K562 (cell line): ENCODE results near the gene PUM2. TPM values are rescaled to one million over a fixed set of nuclear protein-coding genes. Genes with fewer than 3 reads are reported as not detected.

Experiments used
- ATAC-seq: fragments of 200-7000 bp; cut with Tn5 transposase; 3 replicates; pipeline ENCODE4 v1.9.1; 2020; ENCODE audit warnings: moderate library complexity
- BruUV-seq: library from RNA; stranded (reverse); fragments of 400-500 nt; replicated peaks from 2 replicates; lab custom pipeline; 2021; lab: Mats Ljungman, UMichigan
- CTCF ChIA-PET: fragments of 300-600 bp; formaldehyde crosslinking; extraction: SDS; loops from one replicate; lab custom pipeline; 2021; ENCODE audit warnings: low intra/inter-chr PET ratio; lab: Yijun Ruan, JAX
- POLR2A ChIA-PET: fragments of 300-600, 350-650 bp; sonication (Branson Sonifier 250); formaldehyde crosslinking; extraction: SDS; loops from one replicate; lab custom pipeline; 2021; ENCODE audit warnings: antibody characterized with exemption, inconsistent platforms; lab: Yijun Ruan, JAX
- DNase-seq, 4 experiments: peaks; one replicate each; pipeline versions ENCODE4 v3.0.0 to v3.0.0-alpha.2; 2011 to 2018; ENCODE audit warnings: low spot score in 3 of 4, mixed read lengths in 3 of 4; ENCODE audit errors: extremely low read depth in 1 of 4
- FAIRE-seq: peaks from 2 replicates; lab custom pipeline; 2011; peaks lifted over from hg19 to GRCh38; lab: Jason Lieb, UNC
- H2AFZ ChIP-seq: 2 replicates; pipeline ENCODE4 v1.6.0; 2011; ENCODE audit warnings: low read depth, low read length, control low read depth, inconsistent platforms
- H3K27ac ChIP-seq: fragments of 200-600 bp; 3 replicates; pipeline ENCODE4 v1.8.0; 2011; ENCODE audit warnings: low read depth, mild to moderate bottlenecking, control low read depth, inconsistent platforms, low read length, moderate library complexity, mixed read lengths; ENCODE audit errors: extremely low read depth
- H3K27me3 ChIP-seq, 2 experiments: fragments of 300-600 bp in 1 of 2; 2 replicates in 1 of 2; 3 replicates in 1 of 2; pipeline versions ENCODE4 v1.6.0 to v1.8.0; 2011; ENCODE audit warnings: inconsistent platforms in 2 of 2, low read length in 2 of 2, mild to moderate bottlenecking in 1 of 2, mixed read lengths in 1 of 2, moderate library complexity in 1 of 2; ENCODE audit not compliant: control insufficient read depth in 2 of 2, insufficient read depth in 2 of 2
- H3K36me3 ChIP-seq: fragments of 300-600 bp; 3 replicates; pipeline ENCODE4 v1.8.0; 2011; ENCODE audit warnings: mild to moderate bottlenecking, low read length, inconsistent platforms; ENCODE audit not compliant: control insufficient read depth, insufficient read depth
- H3K4me1 ChIP-seq, 2 experiments: fragments of 200-600 bp in 1 of 2; replicated peaks in 1 of 2; 2 replicates in 1 of 2; 3 replicates in 1 of 2; pipeline versions ENCODE4 v1.5.1 to v1.8.0; 2011; ENCODE audit warnings: inconsistent platforms in 2 of 2, low read length in 2 of 2, mild to moderate bottlenecking in 1 of 2, mixed read lengths in 1 of 2, moderate library complexity in 1 of 2; ENCODE audit not compliant: control insufficient read depth in 2 of 2, insufficient read depth in 2 of 2
- H3K4me2 ChIP-seq: 2 replicates; pipeline ENCODE4 v1.6.1; 2011; ENCODE audit warnings: low read length, control low read depth, inconsistent platforms, mixed read lengths; ENCODE audit not compliant: insufficient read depth
- H3K4me3 ChIP-seq: fragments of 200-600 bp; sonication (generic), shearing (Covaris generic); 2 replicates; pipeline ENCODE4 v1.5.1; 2016; ENCODE audit warnings: control low read depth, inconsistent platforms
- H3K79me2 ChIP-seq: fragments of 200-600 bp; 3 replicates; pipeline ENCODE4 v1.8.0; 2011; ENCODE audit warnings: low read length, inconsistent platforms; ENCODE audit not compliant: control insufficient read depth, insufficient read depth
- H3K9ac ChIP-seq, 2 experiments: 2 replicates each; pipeline versions ENCODE4 v1.6.0 to v1.6.1; 2011; ENCODE audit warnings: low read depth in 2 of 2, low read length in 2 of 2, control low read depth in 1 of 2, inconsistent platforms in 1 of 2, mild to moderate bottlenecking in 1 of 2, mixed read lengths in 1 of 2; ENCODE audit not compliant: insufficient read depth in 1 of 2
- H3K9me1 ChIP-seq: one replicate; pipeline ENCODE4 v1.6.0; 2011; ENCODE audit warnings: inconsistent platforms, mild to moderate bottlenecking, low read length, moderate library complexity; ENCODE audit not compliant: control insufficient read depth, insufficient read depth
- H3K9me3 ChIP-seq: replicated peaks from 2 replicates; pipeline ENCODE4 v1.5.1; 2011; ENCODE audit warnings: low read depth, low read length, inconsistent platforms; ENCODE audit not compliant: control insufficient read depth, insufficient read depth
- H4K20me1 ChIP-seq: replicated peaks from 2 replicates; pipeline ENCODE4 v1.6.1; 2011; ENCODE audit warnings: low read length, inconsistent platforms, mixed read lengths; ENCODE audit not compliant: control insufficient read depth, insufficient read depth
- AFF4 ChIP-seq: sonication (generic); formaldehyde crosslinking; IDR thresholded peaks from 2 replicates; pipeline ENCODE4 v1.8.0; 2023; ENCODE audit warnings: mild to moderate bottlenecking, missing genetic modification reagents
- BRD4 ChIP-seq: fragments of 200-600 bp; sonication (generic); IDR thresholded peaks from 2 replicates; pipeline ENCODE4 v1.6.1; 2017; ENCODE audit warnings: inconsistent platforms
- CHD2 ChIP-seq: IDR thresholded peaks from 2 replicates; pipeline ENCODE4 v1.6.1; 2011; ENCODE audit warnings: low read depth, low read length
- ESRRA ChIP-seq: fragments of 450-650 bp; IDR thresholded peaks from 2 replicates; pipeline ENCODE4 v1.6.1; 2014; ENCODE audit warnings: low read depth, mild to moderate bottlenecking, moderate library complexity, borderline replicate concordance
- HMGN3 ChIP-seq: IDR thresholded peaks from 2 replicates; pipeline ENCODE4 v1.6.1; 2011; ENCODE audit warnings: borderline replicate concordance, low read depth, mild to moderate bottlenecking, mixed read lengths, low read length; ENCODE audit not compliant: insufficient read length; ENCODE audit errors: extremely low read depth
- JUNB ChIP-seq: fragments of 450-650 bp; formaldehyde crosslinking; conservative IDR thresholded peaks from 2 replicates; pipeline ENCODE4 v1.4.0; 2020; ENCODE audit warnings: mild to moderate bottlenecking
- KDM1A ChIP-seq, 2 experiments: fragments of 450-650 bp; IDR thresholded peaks; 2 replicates each; pipeline ENCODE4 v1.6.1; 2016; ENCODE audit warnings: mild to moderate bottlenecking in 2 of 2
- KLF1 ChIP-seq: fragments of 450-650 bp; IDR thresholded peaks from 2 replicates; pipeline ENCODE4 v1.6.1; 2016; ENCODE audit warnings: missing genetic modification characterization, missing compliant biosample characterization
- MAFG ChIP-seq: fragments of 450-650 bp; conservative IDR thresholded peaks from 2 replicates; pipeline ENCODE4 v1.6.1; 2016; ENCODE audit warnings: missing genetic modification characterization, missing compliant biosample characterization
- MLLT1 ChIP-seq, 2 experiments: fragments of 450-650 bp; IDR thresholded peaks; 2 replicates each; pipeline ENCODE4 v1.6.1; 2016
- MYNN ChIP-seq, 2 experiments: sonication (generic); formaldehyde crosslinking in 1 of 2; IDR thresholded peaks; 2 replicates each; pipeline versions ENCODE4 v1.5.0 to v1.6.1; 2016 to 2020; ENCODE audit warnings: antibody characterized with exemption in 1 of 2, missing genetic modification reagents in 1 of 2
- PML ChIP-seq: IDR thresholded peaks from 2 replicates; pipeline ENCODE4 v1.6.1; 2012; ENCODE audit warnings: low read length, inconsistent platforms
- RBFOX2 ChIP-seq: fragments of 200-400 bp; formaldehyde crosslinking; IDR thresholded peaks from 2 replicates; pipeline ENCODE4 v1.6.1; 2017; ENCODE audit warnings: low read depth, mild to moderate bottlenecking, low read length, moderate library complexity
- SMC3 ChIP-seq: conservative IDR thresholded peaks from 2 replicates; pipeline ENCODE4 v1.6.1; 2011; ENCODE audit warnings: low read depth, low read length, improper control_type of control experiment; ENCODE audit not compliant: insufficient read depth
- TFAP4 ChIP-seq: sonication (generic); formaldehyde crosslinking; IDR thresholded peaks from 2 replicates; pipeline ENCODE4 v1.8.0; 2022; ENCODE audit warnings: missing genetic modification reagents, mild to moderate bottlenecking, moderate library complexity, borderline replicate concordance
- WGBS: fragments of 100-300 bp; shearing (Covaris generic); methylation state at CpG from one replicate; pipeline ENCODE4 v1.1.6; 2016; ENCODE audit warnings: low coverage, mixed read lengths; ENCODE audit not compliant: insufficient coverage; ENCODE audit errors: missing lambda C conversion rate; 5-methylcytosine and 5-hydroxymethylcytosine counted together
- in situ Hi-C: fragments of 300-500 bp; cut with MboI; formaldehyde crosslinking; loops from 4 replicates; pipeline ENCODE4 v1.15.0; 2018; ENCODE audit warnings: inconsistent platforms, mixed read lengths
- intact Hi-C: fragments of 100-400 bp; cut with micrococcal nuclease; formaldehyde crosslinking; loops from 2 replicates; pipeline ENCODE4 v1.14.2; 2022
- polyA plus RNA-seq, 8 experiments: library from polyadenylated mRNA; depleted of rRNA in 4 of 8; stranded (reverse) in 5 of 8; unstranded in 3 of 8; fragments of >200 nt; fragmentation: Nextera tagmentation in 2 of 8; fragmentation: Illumina TruSeq in 1 of 8; extraction: Ambion mirVana in 2 of 8; extraction: Trizol in 1 of 8; gene quantifications; 2 replicates each; pipeline versions ENCODE4 v1.2.1 to v1.2.3, GENCODE V29; 2011 to 2014; ENCODE audit warnings: inconsistent platforms in 1 of 8, missing spikeins in 1 of 8
- total RNA-seq, 7 experiments: library from RNA; depleted of rRNA in 6 of 7; stranded (reverse); fragments of >200 nt in 6 of 7; fragmentation: Illumina TruSeq in 2 of 7; extraction: Trizol in 2 of 7; gene quantifications; 2 replicates each; pipeline versions ENCODE4 v1.2.1 to v1.2.3, GENCODE V29; 2011 to 2021; ENCODE audit warnings: low replicate concordance in 1 of 7

PUM2 gene
- total and polyA plus RNA-seq, 9 of the 15 experiments (the other 6 are each of a cell fraction or from before 2014, with no cell fraction given) = 13.4 to 61.9 (median 28.3) TPM

GRCh38 chr2:20241973-20242726 is 108.5 kb downstream of the PUM2 start:
- peaks cover 8% of the 10 kb centered on the region; the same call in 1 of the 3 replicates for H3K36me3 ChIP-seq
- peak; percentile 96 for ATAC-seq
- BruUV-seq = no TSS peak
- no peak overlapping the region for H3K4me3 ChIP-seq
- in situ Hi-C loops (no loop called here), intact Hi-C loops (loop anchor here (5.0 kb wide), 1 partner anchor 180 kb away; no protein-coding TSS in a partner anchor)
- H3K4me1 ChIP-seq = peaks cover 3 to 9% of the 10 kb centered on the region in 2 experiments; a peak in 3 of 5 replicates
- peaks cover 4% of the 10 kb centered on the region for H3K9me1 ChIP-seq
- WGBS = 28% methylated on average over 39 of the region's 43 CpGs
- H3K79me2 ChIP-seq = no peaks in the 10 kb centered on the region
- peaks cover 0 to 6% of the 10 kb centered on the region in 2 experiments; a peak in 1 of 5 replicates for H3K27me3 ChIP-seq
- FAIRE-seq = no peak
- H3K9ac ChIP-seq = no peak overlapping the region; a peak in 1 of 4 replicates
- ChIA-PET POLR2A (interaction anchor here (1.1 kb wide), 2 partner anchors 9 to 344 kb away, joined by 3 to 4 read pairs; no protein-coding TSS in a partner anchor), CTCF (interaction anchor here (0.7 to 1.3 kb wide), 3 partner anchors 49 to 286 kb away, joined by 3 to 4 read pairs (median 3); no protein-coding TSS in a partner anchor)
- H3K4me2 ChIP-seq = peak overlapping the region; percentile 68
- H3K27ac ChIP-seq = no peak overlapping the region
- DNase-seq = peak; percentile 63 to 93 (median 92)
- peak overlapping the region; percentile 90 for H2AFZ ChIP-seq
- H3K9me3 ChIP-seq = no peaks in the 10 kb centered on the region
- H4K20me1 ChIP-seq = no peaks in the 10 kb centered on the region; the same call in 1 of the 2 replicates
- no peak for TF ChIP-seq MAFG
- TF ChIP-seq KLF1 (tag) = no peak
- TF ChIP-seq HMGN3 = peak; percentile 31
- TF ChIP-seq CHD2 = no peak
- TF ChIP-seq TFAP4 (CRISPR knock-in tag) = no peak
- no peak for TF ChIP-seq JUNB (CRISPR knock-in tag)
- no peak for TF ChIP-seq PML
- peak; percentile 55; the same call in 1 of the 2 replicates for TF ChIP-seq AFF4 (CRISPR knock-in tag)
- TF ChIP-seq BRD4 = no peak
- 0 out of 2 replicates have a peak, but pooled peaks have one; percentile 21 for TF ChIP-seq RBFOX2
- TF ChIP-seq MLLT1 (IDR thresholded peaks at IDR 0.05) = no peak
- no peak for TF ChIP-seq ESRRA
- no peak for TF ChIP-seq MYNN (IDR thresholded peaks at IDR 0.05)
- TF ChIP-seq MYNN (CRISPR knock-in tag; IDR thresholded peaks at IDR 0.05) = no peak
- TF ChIP-seq KDM1A (IDR thresholded peaks at IDR 0.05) = no peak
- peak; percentile 56 for TF ChIP-seq SMC3
